Naive thymus-derived CD8-positive, alpha-beta T cell (primary cell): ENCODE measurements around the gene LRRTM4. TPM values are rescaled to one million over a fixed set of nuclear protein-coding genes. Genes with fewer than 3 reads are reported as not detected.

Source experiments
- ATAC-seq, 2 donors: fragments of 150-1000 bp; cut with Tn5 transposase in 1 of 2; sonication (Bioruptor Pico), chemical (Tn5 transposase) in 1 of 2; 1 replicate in 1 of 2; 2 replicates in 1 of 2; pipeline ENCODE4 v1.10.0; 2021; ENCODE audit warnings: mild to moderate bottlenecking in 2 of 2, moderate library complexity in 2 of 2
- POLR2A ChIA-PET: fragments of 350-600 bp; sonication (Branson Sonifier 250); formaldehyde crosslinking; loops from one replicate; lab custom pipeline; 2021; ENCODE audit warnings: antibody characterized with exemption; lab: Charles Lee
- DNase-seq, 10 donors: peaks; one replicate each; pipeline versions ENCODE4 v3.0.0 to v3.0.0-alpha.2; 2020 to 2022
- H3K27ac Mint-ChIP-seq, 10 donors: one replicate each; pipeline ENCODE4 v1.8.0; 2020 to 2022; ENCODE audit warnings: mild to moderate bottlenecking in 10 of 10, mixed read lengths in 10 of 10, moderate library complexity in 4 of 10, inconsistent platforms in 1 of 10
- H3K27me3 Mint-ChIP-seq, 5 donors: one replicate each; pipeline ENCODE4 v1.8.0; 2021 to 2022; ENCODE audit warnings: mixed read lengths in 5 of 5
- H3K36me3 Mint-ChIP-seq, 3 donors: one replicate each; pipeline ENCODE4 v1.8.0; 2020 to 2022; ENCODE audit warnings: mixed read lengths in 3 of 3, mild to moderate bottlenecking in 2 of 3, inconsistent platforms in 1 of 3
- H3K4me1 Mint-ChIP-seq, 4 donors: one replicate each; pipeline ENCODE4 v1.8.0; 2021 to 2022; ENCODE audit warnings: mixed read lengths in 4 of 4
- H3K4me3 Mint-ChIP-seq, 10 donors: one replicate each; pipeline ENCODE4 v1.8.0; 2020 to 2022; ENCODE audit warnings: mild to moderate bottlenecking in 10 of 10, mixed read lengths in 10 of 10, moderate library complexity in 6 of 10, inconsistent platforms in 1 of 10
- H3K9me3 Mint-ChIP-seq, 9 donors: one replicate each; pipeline ENCODE4 v1.8.0; 2020 to 2022; ENCODE audit warnings: mixed read lengths in 9 of 9, mild to moderate bottlenecking in 3 of 9, inconsistent platforms in 1 of 9, moderate library complexity in 1 of 9
- polyA plus RNA-seq, 3 donors: library from polyadenylated mRNA; unstranded; fragments of 300-500 nt; fragmentation: Illumina TruSeq; gene quantifications; one replicate each; pipeline ENCODE4 v1.2.3, GENCODE V29; 2021
- total RNA-seq, 8 experiments: library from RNA in 2 of 8; stranded (reverse) in 2 of 8; gene quantifications; one replicate each; pipeline ENCODE4 v1.2.3 and lab custom pipeline; 2021 to 2026

LRRTM4 gene
- total and polyA plus RNA-seq, 5 experiments from 2014 or later = not detected

DNA sequence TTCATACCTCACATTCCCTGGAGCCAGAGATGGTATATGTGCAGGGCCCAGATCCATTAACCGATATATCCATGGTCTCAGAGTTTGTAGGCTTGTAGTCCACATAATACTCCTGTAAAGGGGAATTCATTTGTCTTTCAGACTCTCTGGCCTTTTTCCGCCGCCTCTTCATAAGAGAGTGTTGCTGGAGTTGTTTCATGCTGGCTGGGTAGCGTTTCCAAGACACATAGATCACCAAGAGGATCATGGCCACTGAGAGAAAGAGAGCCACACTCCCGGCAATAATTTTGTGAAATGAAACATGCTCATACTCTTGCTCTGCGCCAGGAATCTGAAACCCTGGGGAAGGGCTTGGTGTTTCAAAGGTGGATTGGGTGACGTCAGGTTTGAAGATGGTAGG, 3.9 kb downstream of the LRRTM4 start:
- H3K27ac Mint-ChIP-seq = no peak overlapping the region
- peaks cover 0 to 2% (median 0%) of the 10 kb centered on the region in 3 donors for H3K36me3 Mint-ChIP-seq
- H3K4me1 Mint-ChIP-seq = no peaks in the 10 kb centered on the region
- H3K4me3 Mint-ChIP-seq = no peak overlapping the region
- POLR2A ChIA-PET = no interaction called here
- ATAC-seq (no peak), DNase-seq (no peak)
- no peaks in the 10 kb centered on the region for H3K27me3 Mint-ChIP-seq
- peaks cover 0 to 19% (median 4%) of the 10 kb centered on the region in 9 donors for H3K9me3 Mint-ChIP-seq

DNA sequence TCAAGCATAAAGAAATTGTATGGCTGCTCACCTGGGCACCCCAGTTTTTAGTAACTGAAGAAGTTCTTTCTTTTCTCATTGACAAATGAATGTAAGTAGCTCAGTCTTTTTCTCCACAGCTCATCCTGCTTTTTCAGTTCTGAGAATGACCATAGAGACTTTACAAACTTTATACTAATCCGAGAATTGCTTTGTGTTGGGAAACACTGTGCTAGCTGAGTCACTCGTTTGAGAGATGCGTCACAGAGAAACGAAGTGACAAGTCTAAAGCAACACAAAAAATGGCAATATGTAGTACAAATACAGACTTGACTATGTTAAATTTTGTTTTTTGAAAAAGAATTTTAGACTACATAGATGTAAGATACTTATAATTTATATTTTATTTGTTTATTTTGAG, 9.0 kb downstream of the LRRTM4 start:
- no peaks in the 10 kb centered on the region for H3K27me3 Mint-ChIP-seq
- peaks cover 0 to 12% (median 2%) of the 10 kb centered on the region in 9 donors for H3K9me3 Mint-ChIP-seq
- DNase-seq = no peak
- no peak for ATAC-seq
- POLR2A ChIA-PET = no interaction called here
- no peak overlapping the region for H3K4me3 Mint-ChIP-seq
- no peak overlapping the region for H3K27ac Mint-ChIP-seq
- H3K36me3 Mint-ChIP-seq = peaks cover 0 to 2% (median 0%) of the 10 kb centered on the region in 3 donors
- no peaks in the 10 kb centered on the region for H3K4me1 Mint-ChIP-seq

- POLR2A ChIA-PET = no interaction called here
- Mint-ChIP-seq H3K4me1 (no peaks in the 10 kb centered on the region), H3K4me3 (no peak overlapping the region), H3K36me3 (peaks cover 0 to 2% (median 0%) of the 10 kb centered on the region in 3 donors), H3K9me3 (peaks cover 0 to 14% (median 2%) of the 10 kb centered on the region in 9 donors), H3K27ac (no peak overlapping the region), H3K27me3 (no peaks in the 10 kb centered on the region)
- DNase-seq (no peak), ATAC-seq (no peak)
Observed at GRCh38 chr2:77512507-77512906, 9.7 kb downstream of the LRRTM4 start.

DNA sequence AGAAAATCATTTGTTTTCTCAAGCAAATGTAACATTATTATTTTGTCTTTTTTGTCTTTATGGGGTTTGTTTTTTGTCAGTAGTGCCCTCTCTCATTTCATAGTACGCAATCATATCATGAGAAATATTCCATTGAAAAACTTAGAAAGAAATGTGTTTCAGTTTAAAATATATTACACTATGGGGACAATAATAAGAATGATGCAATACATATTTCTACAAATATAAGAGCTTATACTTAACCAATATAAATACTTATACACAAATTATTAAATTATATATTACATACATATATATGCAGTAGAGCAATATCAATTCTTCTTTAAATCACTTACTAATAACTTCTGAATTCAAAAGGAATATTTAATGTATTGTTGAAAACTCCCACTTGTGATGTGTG, 13.7 kb downstream of the LRRTM4 start:
- no peak for DNase-seq
- H3K27me3 Mint-ChIP-seq = no peaks in the 10 kb centered on the region
- no peaks in the 10 kb centered on the region for H3K36me3 Mint-ChIP-seq
- no peak overlapping the region for H3K27ac Mint-ChIP-seq
- H3K4me3 Mint-ChIP-seq = no peak overlapping the region
- peaks cover 0 to 14% (median 2%) of the 10 kb centered on the region in 9 donors for H3K9me3 Mint-ChIP-seq
- no peaks in the 10 kb centered on the region for H3K4me1 Mint-ChIP-seq
- POLR2A ChIA-PET = no interaction called here
- no peak for ATAC-seq

- H3K9me3 Mint-ChIP-seq = peaks cover 0 to 14% (median 2%) of the 10 kb centered on the region in 9 donors
- no peaks in the 10 kb centered on the region for H3K27me3 Mint-ChIP-seq
- no peaks in the 10 kb centered on the region for H3K36me3 Mint-ChIP-seq
- POLR2A ChIA-PET = no interaction called here
- DNase-seq (no peak), ATAC-seq (no peak)
- no peaks in the 10 kb centered on the region for H3K4me1 Mint-ChIP-seq
- no peak overlapping the region for H3K27ac Mint-ChIP-seq
- no peak overlapping the region for H3K4me3 Mint-ChIP-seq
Observed at GRCh38 chr2:77507657-77508056, 14.5 kb downstream of the LRRTM4 start.

GRCh38 chr2:77488141-77488540, 34.0 kb downstream of the LRRTM4 start:
- H3K4me3 Mint-ChIP-seq = no peak overlapping the region
- no peak for DNase-seq

DNA sequence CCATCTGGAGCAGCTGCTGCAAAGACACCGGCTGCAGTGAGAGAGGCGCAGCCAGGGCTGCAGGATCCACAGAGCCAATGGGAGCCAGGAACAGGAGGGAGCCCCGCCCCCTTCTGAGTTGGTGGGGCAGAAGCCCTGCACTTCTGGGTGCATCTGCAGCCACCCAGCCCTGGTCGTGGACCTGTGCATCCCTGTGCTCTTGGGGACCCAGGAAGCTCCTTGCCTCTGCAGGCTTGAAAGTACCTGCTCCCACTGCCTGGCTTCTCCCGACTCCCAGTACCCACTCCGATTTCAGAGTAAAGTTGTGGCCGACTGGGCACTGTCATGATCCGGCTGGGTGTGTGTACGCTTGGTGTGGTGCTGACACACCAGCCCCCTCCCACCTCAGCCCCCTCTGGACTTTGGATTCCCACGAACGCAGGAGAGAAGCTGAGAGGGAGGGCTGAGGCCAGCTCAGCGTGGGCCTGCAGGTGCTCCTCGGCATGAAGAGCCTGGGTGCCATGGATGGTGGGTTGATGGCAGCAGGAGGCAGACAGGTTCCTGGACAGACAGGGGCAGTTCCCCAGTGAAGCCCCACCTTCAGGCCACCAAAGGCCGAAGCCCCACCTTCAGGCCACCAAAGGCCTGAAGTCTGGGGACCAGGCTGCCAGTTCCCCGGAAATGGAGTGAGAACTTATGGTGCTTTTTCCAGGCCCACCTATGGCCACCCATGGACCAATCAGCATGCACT, 34.9 kb downstream of the LRRTM4 start:
- no peaks in the 10 kb centered on the region for H3K27me3 Mint-ChIP-seq
- H3K27ac Mint-ChIP-seq = no peak overlapping the region
- H3K4me3 Mint-ChIP-seq = no peak overlapping the region
- H3K4me1 Mint-ChIP-seq = no peaks in the 10 kb centered on the region
- no peaks in the 10 kb centered on the region for H3K36me3 Mint-ChIP-seq
- POLR2A ChIA-PET = no interaction called here
- ATAC-seq = no peak
- DNase-seq = no peak
- H3K9me3 Mint-ChIP-seq = peaks cover 0 to 25% (median 6%) of the 10 kb centered on the region in 9 donors

More at GRCh38 chr2:77488141-77488540, 34.0 kb downstream of the LRRTM4 start:
- Mint-ChIP-seq H3K27me3 (no peaks in the 10 kb centered on the region), H3K9me3 (peaks cover 0 to 25% (median 6%) of the 10 kb centered on the region in 9 donors), H3K27ac (no peak overlapping the region), H3K36me3 (no peaks in the 10 kb centered on the region), H3K4me1 (no peaks in the 10 kb centered on the region)
- ATAC-seq = no peak
- POLR2A ChIA-PET = no interaction called here

GRCh38 chr2:77484026-77484425, 38.1 kb downstream of the LRRTM4 start:
- Mint-ChIP-seq H3K27ac (no peak overlapping the region), H3K27me3 (no peaks in the 10 kb centered on the region), H3K36me3 (peaks cover 0 to 6% (median 0%) of the 10 kb centered on the region in 3 donors), H3K4me1 (no peaks in the 10 kb centered on the region), H3K9me3 (peaks cover 5 to 36% (median 15%) of the 10 kb centered on the region in 9 donors), H3K4me3 (no peak overlapping the region)
- DNase-seq (no peak), ATAC-seq (no peak)
- POLR2A ChIA-PET = no interaction called here

DNA sequence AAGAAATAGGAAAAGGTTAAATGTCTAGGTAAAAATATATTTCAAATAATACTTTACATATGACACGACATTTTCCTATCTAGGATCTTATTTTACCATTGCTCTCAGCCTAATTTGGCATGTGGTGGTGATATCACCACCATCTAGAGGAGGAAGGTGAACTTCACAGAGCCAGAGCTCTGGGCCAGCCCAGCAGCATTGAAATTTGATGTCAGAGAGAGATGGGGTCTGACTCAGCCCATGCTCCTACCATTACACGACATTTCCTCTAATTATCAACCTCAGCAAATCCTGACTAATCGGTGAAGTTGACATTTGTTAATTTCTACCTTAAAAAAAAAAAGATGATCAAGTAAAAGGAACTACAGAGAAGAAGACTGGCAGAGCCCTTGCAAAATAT, 42.3 kb downstream of the LRRTM4 start:
- no peaks in the 10 kb centered on the region for H3K4me1 Mint-ChIP-seq
- H3K36me3 Mint-ChIP-seq = peaks cover 0 to 11% (median 0%) of the 10 kb centered on the region in 3 donors
- H3K27me3 Mint-ChIP-seq = no peaks in the 10 kb centered on the region
- DNase-seq (no peak), ATAC-seq (no peak)
- peaks cover 5 to 31% (median 15%) of the 10 kb centered on the region in 9 donors for H3K9me3 Mint-ChIP-seq
- no peak overlapping the region for H3K27ac Mint-ChIP-seq
- POLR2A ChIA-PET = no interaction called here
- no peak overlapping the region for H3K4me3 Mint-ChIP-seq

DNA sequence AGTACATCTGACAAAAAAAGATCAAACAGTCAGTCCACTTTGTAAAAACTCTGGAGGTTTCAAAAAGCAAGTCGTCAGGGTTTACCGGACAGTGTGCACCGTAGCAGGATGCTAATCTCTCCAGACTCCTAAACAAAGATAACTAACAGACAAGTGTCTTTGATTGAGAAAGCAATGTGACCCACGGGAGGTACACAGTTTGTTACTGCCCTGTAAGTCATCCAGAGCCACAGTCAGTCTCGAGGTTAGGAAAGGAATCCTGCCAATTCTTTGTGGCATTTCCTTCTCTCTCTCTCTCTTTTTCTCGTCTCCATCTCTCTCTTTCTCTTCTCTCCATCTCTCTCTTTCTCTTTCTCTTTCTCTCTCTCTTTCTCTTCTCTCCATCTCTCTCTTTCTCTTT, 42.8 kb downstream of the LRRTM4 start:
- Mint-ChIP-seq H3K27me3 (no peaks in the 10 kb centered on the region), H3K9me3 (peaks cover 5 to 31% (median 15%) of the 10 kb centered on the region in 9 donors), H3K36me3 (peaks cover 0 to 11% (median 0%) of the 10 kb centered on the region in 3 donors), H3K27ac (no peak overlapping the region), H3K4me1 (no peaks in the 10 kb centered on the region), H3K4me3 (no peak overlapping the region)
- POLR2A ChIA-PET = no interaction called here
- DNase-seq (no peak), ATAC-seq (no peak)

GRCh38 chr2:77470096-77470495, 52.1 kb downstream of the LRRTM4 start:
- H3K27me3 Mint-ChIP-seq = no peaks in the 10 kb centered on the region
- ATAC-seq (no peak), DNase-seq (no peak)
- peaks cover 2 to 58% (median 13%) of the 10 kb centered on the region in 9 donors for H3K9me3 Mint-ChIP-seq
- H3K36me3 Mint-ChIP-seq = no peaks in the 10 kb centered on the region
- POLR2A ChIA-PET = no interaction called here
- H3K27ac Mint-ChIP-seq = no peak overlapping the region
- no peaks in the 10 kb centered on the region for H3K4me1 Mint-ChIP-seq
- H3K4me3 Mint-ChIP-seq = no peak overlapping the region

DNA sequence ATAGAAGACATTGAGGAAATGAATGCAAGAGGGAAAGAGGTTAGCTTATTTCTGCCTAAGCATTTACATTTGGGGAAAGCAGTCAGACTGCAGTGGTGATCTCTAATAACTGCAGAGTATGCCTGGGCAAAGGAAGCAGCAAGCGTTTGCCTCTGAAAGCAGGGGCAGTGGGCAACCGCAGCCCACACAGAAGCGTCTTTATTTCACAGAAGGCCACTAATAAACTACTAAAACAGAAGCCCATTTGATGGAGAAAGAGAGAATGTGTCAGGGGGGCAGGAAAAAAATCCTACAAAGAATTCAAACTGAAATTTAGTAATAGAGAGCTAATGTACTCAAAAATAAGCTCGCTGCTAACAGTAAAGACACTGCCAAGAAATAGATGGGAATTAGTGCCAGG, 53.1 kb downstream of the LRRTM4 start:
- ATAC-seq (no peak), DNase-seq (no peak)
- no peak overlapping the region for H3K4me3 Mint-ChIP-seq
- H3K27ac Mint-ChIP-seq = no peak overlapping the region
- H3K36me3 Mint-ChIP-seq = no peaks in the 10 kb centered on the region
- POLR2A ChIA-PET = no interaction called here
- peaks cover 2 to 51% (median 12%) of the 10 kb centered on the region in 9 donors for H3K9me3 Mint-ChIP-seq
- H3K27me3 Mint-ChIP-seq = no peaks in the 10 kb centered on the region
- no peaks in the 10 kb centered on the region for H3K4me1 Mint-ChIP-seq

GRCh38 chr2:77459840-77460239, 62.3 kb downstream of the LRRTM4 start:
- no peaks in the 10 kb centered on the region for H3K4me1 Mint-ChIP-seq
- no peak for ATAC-seq
- H3K27me3 Mint-ChIP-seq = no peaks in the 10 kb centered on the region
- peaks cover 0 to 28% (median 12%) of the 10 kb centered on the region in 9 donors for H3K9me3 Mint-ChIP-seq
- POLR2A ChIA-PET = no interaction called here
- no peak overlapping the region for H3K27ac Mint-ChIP-seq
- H3K36me3 Mint-ChIP-seq = peaks cover 0 to 7% (median 0%) of the 10 kb centered on the region in 3 donors
- no peak for DNase-seq
- H3K4me3 Mint-ChIP-seq = no peak overlapping the region

DNA sequence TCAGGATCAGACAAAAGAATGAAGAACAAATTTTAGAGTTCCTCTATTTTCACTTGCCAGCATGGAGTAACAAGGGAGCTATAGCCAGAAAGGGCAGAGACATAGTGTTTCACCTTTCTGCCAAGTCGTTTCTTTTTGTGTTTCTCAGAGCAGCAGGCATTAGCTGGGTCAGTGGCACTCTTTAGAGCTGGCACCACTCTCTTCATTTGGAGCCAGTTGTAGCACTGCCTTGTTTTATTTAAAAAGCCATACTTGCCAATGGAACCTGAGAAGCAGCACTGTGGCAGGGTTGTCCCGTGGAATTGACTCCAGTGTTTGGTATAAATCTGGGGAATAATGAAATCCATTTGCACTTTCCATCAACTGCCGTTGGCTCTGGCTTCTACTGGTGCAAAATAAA, 64.0 kb downstream of the LRRTM4 start:
- no peak overlapping the region for H3K27ac Mint-ChIP-seq
- ATAC-seq = no peak
- peaks cover 0 to 28% (median 9%) of the 10 kb centered on the region in 9 donors for H3K9me3 Mint-ChIP-seq
- no peaks in the 10 kb centered on the region for H3K27me3 Mint-ChIP-seq
- H3K4me3 Mint-ChIP-seq = no peak overlapping the region
- peaks cover 0 to 7% (median 0%) of the 10 kb centered on the region in 3 donors for H3K36me3 Mint-ChIP-seq
- H3K4me1 Mint-ChIP-seq = no peaks in the 10 kb centered on the region
- DNase-seq = no peak
- POLR2A ChIA-PET = no interaction called here
